K562 (cell line): ENCODE results near the gene BLTP3B. TPM values are rescaled to one million over a fixed set of nuclear protein-coding genes. Genes with fewer than 3 reads are reported as not detected.

Experiments used
- ATAC-seq: fragments of 200-7000 bp; cut with Tn5 transposase; 3 replicates; pipeline ENCODE4 v1.9.1; 2020; ENCODE audit warnings: moderate library complexity
- BruUV-seq: library from RNA; stranded (reverse); fragments of 400-500 nt; replicated peaks from 2 replicates; lab custom pipeline; 2021; lab: Mats Ljungman, UMichigan
- CTCF ChIA-PET: fragments of 300-600 bp; formaldehyde crosslinking; extraction: SDS; loops from one replicate; lab custom pipeline; 2021; ENCODE audit warnings: low intra/inter-chr PET ratio; lab: Yijun Ruan, JAX
- POLR2A ChIA-PET: fragments of 300-600, 350-650 bp; sonication (Branson Sonifier 250); formaldehyde crosslinking; extraction: SDS; loops from one replicate; lab custom pipeline; 2021; ENCODE audit warnings: antibody characterized with exemption, inconsistent platforms; lab: Yijun Ruan, JAX
- DNase-seq, 4 experiments: peaks; one replicate each; pipeline versions ENCODE4 v3.0.0 to v3.0.0-alpha.2; 2011 to 2018; ENCODE audit warnings: low spot score in 3 of 4, mixed read lengths in 3 of 4; ENCODE audit errors: extremely low read depth in 1 of 4
- FAIRE-seq: peaks from 2 replicates; lab custom pipeline; 2011; peaks lifted over from hg19 to GRCh38; lab: Jason Lieb, UNC
- H2AFZ ChIP-seq: 2 replicates; pipeline ENCODE4 v1.6.0; 2011; ENCODE audit warnings: low read depth, low read length, control low read depth, inconsistent platforms
- H3K27ac ChIP-seq: fragments of 200-600 bp; 3 replicates; pipeline ENCODE4 v1.8.0; 2011; ENCODE audit warnings: low read depth, mild to moderate bottlenecking, control low read depth, inconsistent platforms, low read length, moderate library complexity, mixed read lengths; ENCODE audit errors: extremely low read depth
- H3K27me3 ChIP-seq, 2 experiments: fragments of 300-600 bp in 1 of 2; 2 replicates in 1 of 2; 3 replicates in 1 of 2; pipeline versions ENCODE4 v1.6.0 to v1.8.0; 2011; ENCODE audit warnings: inconsistent platforms in 2 of 2, low read length in 2 of 2, mild to moderate bottlenecking in 1 of 2, mixed read lengths in 1 of 2, moderate library complexity in 1 of 2; ENCODE audit not compliant: control insufficient read depth in 2 of 2, insufficient read depth in 2 of 2
- H3K36me3 ChIP-seq: fragments of 300-600 bp; 3 replicates; pipeline ENCODE4 v1.8.0; 2011; ENCODE audit warnings: mild to moderate bottlenecking, low read length, inconsistent platforms; ENCODE audit not compliant: control insufficient read depth, insufficient read depth
- H3K4me1 ChIP-seq, 2 experiments: fragments of 200-600 bp in 1 of 2; replicated peaks in 1 of 2; 2 replicates in 1 of 2; 3 replicates in 1 of 2; pipeline versions ENCODE4 v1.5.1 to v1.8.0; 2011; ENCODE audit warnings: inconsistent platforms in 2 of 2, low read length in 2 of 2, mild to moderate bottlenecking in 1 of 2, mixed read lengths in 1 of 2, moderate library complexity in 1 of 2; ENCODE audit not compliant: control insufficient read depth in 2 of 2, insufficient read depth in 2 of 2
- H3K4me2 ChIP-seq: 2 replicates; pipeline ENCODE4 v1.6.1; 2011; ENCODE audit warnings: low read length, control low read depth, inconsistent platforms, mixed read lengths; ENCODE audit not compliant: insufficient read depth
- H3K4me3 ChIP-seq: fragments of 200-600 bp; sonication (generic), shearing (Covaris generic); 2 replicates; pipeline ENCODE4 v1.5.1; 2016; ENCODE audit warnings: control low read depth, inconsistent platforms
- H3K79me2 ChIP-seq: fragments of 200-600 bp; 3 replicates; pipeline ENCODE4 v1.8.0; 2011; ENCODE audit warnings: low read length, inconsistent platforms; ENCODE audit not compliant: control insufficient read depth, insufficient read depth
- H3K9ac ChIP-seq, 2 experiments: 2 replicates each; pipeline versions ENCODE4 v1.6.0 to v1.6.1; 2011; ENCODE audit warnings: low read depth in 2 of 2, low read length in 2 of 2, control low read depth in 1 of 2, inconsistent platforms in 1 of 2, mild to moderate bottlenecking in 1 of 2, mixed read lengths in 1 of 2; ENCODE audit not compliant: insufficient read depth in 1 of 2
- H3K9me1 ChIP-seq: one replicate; pipeline ENCODE4 v1.6.0; 2011; ENCODE audit warnings: inconsistent platforms, mild to moderate bottlenecking, low read length, moderate library complexity; ENCODE audit not compliant: control insufficient read depth, insufficient read depth
- H3K9me3 ChIP-seq: replicated peaks from 2 replicates; pipeline ENCODE4 v1.5.1; 2011; ENCODE audit warnings: low read depth, low read length, inconsistent platforms; ENCODE audit not compliant: control insufficient read depth, insufficient read depth
- H4K20me1 ChIP-seq: replicated peaks from 2 replicates; pipeline ENCODE4 v1.6.1; 2011; ENCODE audit warnings: low read length, inconsistent platforms, mixed read lengths; ENCODE audit not compliant: control insufficient read depth, insufficient read depth
- ARID4B ChIP-seq: sonication (generic); formaldehyde crosslinking; IDR thresholded peaks from 2 replicates; pipeline ENCODE4 v1.8.0; 2022; ENCODE audit warnings: mild to moderate bottlenecking, missing genetic modification reagents
- CBX5 ChIP-seq: IDR thresholded peaks from 2 replicates; pipeline ENCODE4 v1.6.1; 2014; ENCODE audit warnings: low read depth, borderline replicate concordance
- HOXB6 ChIP-seq: fragments of 250-450 bp; sonication (Bioruptor Pico); IDR thresholded peaks from 2 replicates; pipeline ENCODE4 v1.5.1; 2022; ENCODE audit warnings: mild to moderate bottlenecking, borderline replicate concordance
- MEF2A ChIP-seq: IDR thresholded peaks from 2 replicates; pipeline ENCODE4 v1.6.1; 2011; ENCODE audit warnings: low read depth, mild to moderate bottlenecking, low read length, moderate library complexity; ENCODE audit not compliant: control insufficient read depth
- PTTG1 ChIP-seq: fragments of 450-650 bp; IDR thresholded peaks from 2 replicates; pipeline ENCODE4 v1.6.1; 2016; ENCODE audit warnings: low read depth, mild to moderate bottlenecking, missing genetic modification characterization, missing compliant biosample characterization
- SMARCC2 ChIP-seq: fragments of 450-650 bp; IDR thresholded peaks from 2 replicates; pipeline ENCODE4 v1.6.1; 2017; ENCODE audit warnings: antibody characterized with exemption, moderate library complexity, mild to moderate bottlenecking, low read depth
- ZNF133 ChIP-seq: fragments of 250-450 bp; sonication (Bioruptor Pico); IDR thresholded peaks from 2 replicates; pipeline ENCODE4 v1.4.0; 2020; ENCODE audit warnings: mild to moderate bottlenecking
- ZNF184 ChIP-seq: sonication (generic); formaldehyde crosslinking; IDR thresholded peaks from 2 replicates; pipeline ENCODE4 v1.5.0; 2020; ENCODE audit warnings: missing genetic modification reagents
- ZNF212 ChIP-seq: fragments of 450-650 bp; formaldehyde crosslinking; IDR thresholded peaks from 2 replicates; pipeline ENCODE4 v1.4.0; 2020; ENCODE audit warnings: mild to moderate bottlenecking
- ZNF699 ChIP-seq: fragments of 250-450 bp; sonication (Bioruptor Pico); IDR thresholded peaks from 2 replicates; pipeline ENCODE4 v1.8.0; 2021; ENCODE audit warnings: mild to moderate bottlenecking, moderate library complexity; ENCODE audit not compliant: insufficient replicate concordance
- ZNF778 ChIP-seq: fragments of 450-650 bp; formaldehyde crosslinking; IDR thresholded peaks from 2 replicates; pipeline ENCODE4 v1.4.0; 2020; ENCODE audit warnings: mild to moderate bottlenecking, moderate library complexity
- WGBS: fragments of 100-300 bp; shearing (Covaris generic); methylation state at CpG from one replicate; pipeline ENCODE4 v1.1.6; 2016; ENCODE audit warnings: low coverage, mixed read lengths; ENCODE audit not compliant: insufficient coverage; ENCODE audit errors: missing lambda C conversion rate; 5-methylcytosine and 5-hydroxymethylcytosine counted together
- in situ Hi-C: fragments of 300-500 bp; cut with MboI; formaldehyde crosslinking; loops from 4 replicates; pipeline ENCODE4 v1.15.0; 2018; ENCODE audit warnings: inconsistent platforms, mixed read lengths
- intact Hi-C: fragments of 100-400 bp; cut with micrococcal nuclease; formaldehyde crosslinking; loops from 2 replicates; pipeline ENCODE4 v1.14.2; 2022
- polyA plus RNA-seq, 8 experiments: library from polyadenylated mRNA; depleted of rRNA in 4 of 8; stranded (reverse) in 5 of 8; unstranded in 3 of 8; fragments of >200 nt; fragmentation: Nextera tagmentation in 2 of 8; fragmentation: Illumina TruSeq in 1 of 8; extraction: Ambion mirVana in 2 of 8; extraction: Trizol in 1 of 8; gene quantifications; 2 replicates each; pipeline versions ENCODE4 v1.2.1 to v1.2.3, GENCODE V29; 2011 to 2014; ENCODE audit warnings: inconsistent platforms in 1 of 8, missing spikeins in 1 of 8
- total RNA-seq, 7 experiments: library from RNA; depleted of rRNA in 6 of 7; stranded (reverse); fragments of >200 nt in 6 of 7; fragmentation: Illumina TruSeq in 2 of 7; extraction: Trizol in 2 of 7; gene quantifications; 2 replicates each; pipeline versions ENCODE4 v1.2.1 to v1.2.3, GENCODE V29; 2011 to 2021; ENCODE audit warnings: low replicate concordance in 1 of 7
- TF ChIP-seq, protein P1 (sequence below): fragments of 250-450 bp; sonication (Bioruptor Pico); IDR thresholded peaks from 2 replicates; pipeline ENCODE4 v1.5.0; 2021; ENCODE audit warnings: mild to moderate bottlenecking, borderline replicate concordance
- TF ChIP-seq, protein P2 (sequence below): IDR thresholded peaks from 2 replicates; pipeline ENCODE4 v1.6.1; 2016; ENCODE audit warnings: missing genetic modification characterization, missing compliant biosample characterization

BLTP3B gene
- total and polyA plus RNA-seq, 9 of the 15 experiments (the other 6 are each of a cell fraction or from before 2014, with no cell fraction given), result 3.9 to 27.4 (median 19.7) TPM

DNA sequence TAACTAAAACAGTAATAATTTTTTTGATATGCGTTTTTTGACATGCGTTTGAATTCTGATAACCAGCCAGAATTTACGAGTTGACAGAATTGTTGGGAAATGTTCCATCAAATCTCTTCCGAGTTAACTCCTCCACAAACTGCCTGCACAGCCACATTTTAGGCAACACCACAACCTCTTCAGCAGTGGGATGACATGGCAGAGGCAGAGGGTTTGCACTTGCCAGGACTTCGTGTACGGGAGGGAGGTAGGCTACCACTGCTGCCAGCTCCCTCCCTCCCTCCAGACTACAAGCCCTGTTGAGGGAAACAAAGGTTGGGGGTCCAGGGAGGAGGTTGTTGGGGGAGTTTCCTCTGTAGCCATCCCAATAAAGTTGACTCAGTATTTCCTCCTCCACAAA lies 43.4 kb upstream of the BLTP3B start:
- BruUV-seq, result no TSS peak
- POLR2A ChIA-PET, result no interaction called here
- TF ChIP-seq HOXB6 (CRISPR knock-in tag) (no peak), CBX5 (no peak), ZNF133 (CRISPR knock-in tag) (no peak), PTTG1 (tag) (no peak), ZNF778 (CRISPR knock-in tag) (no peak), SMARCC2 (no peak), MEF2A (no peak), ZNF699 (CRISPR knock-in tag) (no peak), ZNF212 (CRISPR knock-in tag) (no peak), ARID4B (CRISPR knock-in tag) (no peak), ZNF184 (CRISPR knock-in tag) (no peak)
- TF ChIP-seq, protein P1, sequence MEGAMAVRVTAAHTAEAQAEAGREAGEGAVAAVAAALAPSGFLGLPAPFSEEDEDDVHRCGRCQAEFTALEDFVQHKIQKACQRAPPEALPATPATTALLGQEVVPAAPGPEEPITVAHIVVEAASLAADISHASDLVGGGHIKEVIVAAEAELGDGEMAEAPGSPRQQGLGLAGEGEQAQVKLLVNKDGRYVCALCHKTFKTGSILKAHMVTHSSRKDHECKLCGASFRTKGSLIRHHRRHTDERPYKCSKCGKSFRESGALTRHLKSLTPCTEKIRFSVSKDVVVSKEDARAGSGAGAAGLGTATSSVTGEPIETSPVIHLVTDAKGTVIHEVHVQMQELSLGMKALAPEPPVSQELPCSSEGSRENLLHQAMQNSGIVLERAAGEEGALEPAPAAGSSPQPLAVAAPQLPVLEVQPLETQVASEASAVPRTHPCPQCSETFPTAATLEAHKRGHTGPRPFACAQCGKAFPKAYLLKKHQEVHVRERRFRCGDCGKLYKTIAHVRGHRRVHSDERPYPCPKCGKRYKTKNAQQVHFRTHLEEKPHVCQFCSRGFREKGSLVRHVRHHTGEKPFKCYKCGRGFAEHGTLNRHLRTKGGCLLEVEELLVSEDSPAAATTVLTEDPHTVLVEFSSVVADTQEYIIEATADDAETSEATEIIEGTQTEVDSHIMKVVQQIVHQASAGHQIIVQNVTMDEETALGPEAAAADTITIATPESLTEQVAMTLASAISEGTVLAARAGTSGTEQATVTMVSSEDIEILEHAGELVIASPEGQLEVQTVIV (CRISPR knock-in tag), result no peak
- TF ChIP-seq, protein P2, sequence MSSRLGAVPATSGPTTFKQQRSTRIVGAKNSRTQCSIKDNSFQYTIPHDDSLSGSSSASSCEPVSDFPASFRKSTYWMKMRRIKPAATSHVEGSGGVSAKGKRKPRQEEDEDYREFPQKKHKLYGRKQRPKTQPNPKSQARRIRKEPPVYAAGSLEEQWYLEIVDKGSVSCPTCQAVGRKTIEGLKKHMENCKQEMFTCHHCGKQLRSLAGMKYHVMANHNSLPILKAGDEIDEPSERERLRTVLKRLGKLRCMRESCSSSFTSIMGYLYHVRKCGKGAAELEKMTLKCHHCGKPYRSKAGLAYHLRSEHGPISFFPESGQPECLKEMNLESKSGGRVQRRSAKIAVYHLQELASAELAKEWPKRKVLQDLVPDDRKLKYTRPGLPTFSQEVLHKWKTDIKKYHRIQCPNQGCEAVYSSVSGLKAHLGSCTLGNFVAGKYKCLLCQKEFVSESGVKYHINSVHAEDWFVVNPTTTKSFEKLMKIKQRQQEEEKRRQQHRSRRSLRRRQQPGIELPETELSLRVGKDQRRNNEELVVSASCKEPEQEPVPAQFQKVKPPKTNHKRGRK (tag), result no peak

More for the DNA sequence above, 43.4 kb upstream of the BLTP3B start:
- Histone ChIP-seq H4K20me1 (no peaks in the 10 kb centered on the region), H2AFZ (no peak overlapping the region), H3K9ac (no peak overlapping the region), H3K36me3 (peaks cover 3% of the 10 kb centered on the region; the same call in 1 of the 3 replicates), H3K27ac (no peak overlapping the region), H3K27me3 (no peaks in the 10 kb centered on the region; a peak in 1 of 5 replicates), H3K9me1 (no peaks in the 10 kb centered on the region), H3K4me1 (no peaks in the 10 kb centered on the region; a peak in 1 of 5 replicates), H3K79me2 (no peaks in the 10 kb centered on the region), H3K4me3 (no peak overlapping the region), H3K4me2 (no peak overlapping the region), H3K9me3 (no peaks in the 10 kb centered on the region)
- FAIRE-seq (no peak), ATAC-seq (no peak), DNase-seq (no peak)
- WGBS, result 15% methylated on average over 4 of the region's 6 CpGs
- intact Hi-C loops, result no loop called here
- in situ Hi-C loops, result no loop called here
- CTCF ChIA-PET, result no interaction called here
